GM18502 (cell line): ENCODE results near the gene ANAPC2.

Source experiments
- ATAC-seq: cut with Tn5 transposase; IDR thresholded peaks from one replicate; pipeline ENCODE4 v1.9.1; 2021; ENCODE audit warnings: mild to moderate bottlenecking; ENCODE audit not compliant: unreplicated experiment, poor library complexity

Gene ANAPC2

GRCh38 chr9:137193771-137194170 is 5.4 kb upstream of the ANAPC2 start:
- no peak for ATAC-seq

- ATAC-seq, result no peak
Measured at GRCh38 chr9:137192859-137193258, 4.5 kb upstream of the ANAPC2 start.

- ATAC-seq, result no peak
Measured at GRCh38 chr9:137192448-137192780, 4.1 kb upstream of the ANAPC2 start.

- ATAC-seq, result no peak
Measured at GRCh38 chr9:137191691-137192447, 3.5 kb upstream of the ANAPC2 start.

GRCh38 chr9:137191245-137191644 is 2.9 kb upstream of the ANAPC2 start:
- no peak for ATAC-seq

GRCh38 chr9:137190315-137190856 is 2.0 kb upstream of the ANAPC2 start:
- no peak for ATAC-seq

- no peak for ATAC-seq
Measured at GRCh38 chr9:137189297-137190295, 1.2 kb upstream of the ANAPC2 start.

GRCh38 chr9:137188086-137188489 is 272 bp downstream of the ANAPC2 start:
- ATAC-seq, result no peak

GRCh38 chr9:137187386-137187785 is 974 bp downstream of the ANAPC2 start:
- no peak for ATAC-seq

- ATAC-seq, result no peak
Measured at GRCh38 chr9:137186385-137186784, 2.0 kb downstream of the ANAPC2 start.

GRCh38 chr9:137185921-137186320 is 2.4 kb downstream of the ANAPC2 start:
- ATAC-seq, result no peak

GRCh38 chr9:137184881-137185660 is 3.3 kb downstream of the ANAPC2 start:
- no peak for ATAC-seq

GRCh38 chr9:137183980-137184595 is 4.3 kb downstream of the ANAPC2 start:
- no peak for ATAC-seq

- no peak for ATAC-seq
Measured at GRCh38 chr9:137182836-137183235, 5.5 kb downstream of the ANAPC2 start.

GRCh38 chr9:137181680-137182079 is 6.7 kb downstream of the ANAPC2 start:
- ATAC-seq, result no peak

GRCh38 chr9:137180491-137180890 is 7.9 kb downstream of the ANAPC2 start:
- ATAC-seq, result no peak

- no peak for ATAC-seq
Measured at GRCh38 chr9:137179761-137180160, 8.6 kb downstream of the ANAPC2 start.

GRCh38 chr9:137178939-137179630 is 9.3 kb downstream of the ANAPC2 start:
- no peak for ATAC-seq

- ATAC-seq, result no peak
Measured at GRCh38 chr9:137178201-137178938, 10.0 kb downstream of the ANAPC2 start.
